Left lung (tissue), 10 donors: Measurements from ENCODE around the gene RAC2. TPM values are rescaled to one million over a fixed set of nuclear protein-coding genes. Genes with fewer than 3 reads are reported as not detected.

Experiments used
- ATAC-seq: fragments of 200-7000 bp; cut with Tn5 transposase; one replicate; pipeline ENCODE4 v1.9.1; 2020; ENCODE audit warnings: moderate library complexity
- DNase-seq, 4 donors: peaks; one replicate each; pipeline ENCODE4 v3.0.0-alpha.2; 2013 to 2020
- H3K27ac ChIP-seq, 2 donors: fragments of 200-600 bp; sonication (generic) in 1 of 2; one replicate each; pipeline versions ENCODE4 v1.5.0 to v1.8.0; 2020 to 2021
- H3K27me3 ChIP-seq, 2 donors: fragments of 200-600 bp; sonication (generic) in 1 of 2; one replicate each; pipeline versions ENCODE4 v1.5.0 to v1.8.0; 2020 to 2021
- H3K36me3 ChIP-seq, 2 donors: fragments of 200-600 bp; sonication (generic) in 1 of 2; one replicate each; pipeline versions ENCODE4 v1.5.0 to v1.8.0; 2020 to 2021
- H3K4me1 ChIP-seq, 2 donors: fragments of 200-600 bp; one replicate each; pipeline ENCODE4 v1.8.0; 2021
- H3K4me3 ChIP-seq, 2 donors: fragments of 200-600 bp; sonication (generic) in 1 of 2; one replicate each; pipeline versions ENCODE4 v1.5.0 to v1.8.0; 2020 to 2021; ENCODE audit warnings: mild to moderate bottlenecking in 1 of 2
- H3K9me3 ChIP-seq, 2 donors: fragments of 200-600 bp; sonication (generic) in 1 of 2; one replicate each; pipeline versions ENCODE4 v1.5.0 to v1.8.0; 2020 to 2021
- CTCF ChIP-seq, 2 donors: fragments of 200-600 bp; sonication (generic) in 1 of 2; IDR thresholded peaks; one replicate each; pipeline versions ENCODE4 v1.5.0 to v1.8.0; 2021; ENCODE audit warnings: antibody characterized with exemption in 2 of 2
- intact Hi-C, 2 donors: fragments of 100-400 bp; cut with DNase I; formaldehyde crosslinking; loops; one replicate each; pipeline versions ENCODE4 v1.11.2 to v1.14.2; 2022
- polyA plus RNA-seq, 6 donors: library from polyadenylated mRNA; unstranded; fragments of 120-200 nt; gene quantifications; one replicate each; pipeline ENCODE4 v1.2.1, GENCODE V29; 2013; ENCODE audit not compliant: insufficient read length in 6 of 6
- total RNA-seq, 2 donors: library from RNA; stranded (reverse); fragmentation: NEBNext Ultra II Directional; extraction: Animal tissue kit (Norgen Biotek cat#: 25700); gene quantifications; one replicate each; pipeline ENCODE4 v1.2.1, GENCODE V29; 2021
- donor health status: DM: no; HTN: yes; CAD: no.
- donor health status: DM: no; HTN: no; CAD: no.

Gene RAC2
- total and polyA plus RNA-seq, 8 donors, result 6.7 to 77.2 (median 10.1) TPM

GRCh38 chr22:37215890-37216289 lies 28.2 kb downstream of the RAC2 start:
- intact Hi-C loops, result no loop called here
- Histone ChIP-seq H3K27ac (no peak overlapping the region), H3K9me3 (no peaks in the 10 kb centered on the region), H3K36me3 (no peaks in the 10 kb centered on the region), H3K4me1 (peaks cover 0 to 19% of the 10 kb centered on the region in 2 donors), H3K27me3 (peaks cover 0 to 23% of the 10 kb centered on the region in 2 donors), H3K4me3 (no peak overlapping the region)
- ATAC-seq, result no peak
- DNase-seq, result no peak
- no peak for TF ChIP-seq CTCF (IDR thresholded peaks at IDR 0.05)

GRCh38 chr22:37214731-37215030 lies 29.4 kb downstream of the RAC2 start:
- Histone ChIP-seq H3K27ac (no peak overlapping the region), H3K4me1 (peaks cover 0 to 7% of the 10 kb centered on the region in 2 donors), H3K27me3 (peaks cover 0 to 25% of the 10 kb centered on the region in 2 donors), H3K4me3 (no peak overlapping the region), H3K9me3 (no peaks in the 10 kb centered on the region), H3K36me3 (no peaks in the 10 kb centered on the region)
- peak in 1 of 4 donors; percentile 63 for DNase-seq
- ATAC-seq, result no peak
- no peak for TF ChIP-seq CTCF (IDR thresholded peaks at IDR 0.05)
- intact Hi-C loops, result no loop called here

- no peaks in the 10 kb centered on the region for H3K9me3 ChIP-seq
- intact Hi-C loops, result no loop called here
- TF ChIP-seq CTCF (IDR thresholded peaks at IDR 0.05), result no peak
- peaks cover 0 to 26% of the 10 kb centered on the region in 2 donors for H3K27me3 ChIP-seq
- no peak overlapping the region for H3K4me3 ChIP-seq
- ATAC-seq (no peak), DNase-seq (peak in 1 of 4 donors; percentile 23)
- no peak overlapping the region for H3K27ac ChIP-seq
- peaks cover 0 to 5% of the 10 kb centered on the region in 2 donors for H3K4me1 ChIP-seq
- no peaks in the 10 kb centered on the region for H3K36me3 ChIP-seq
Measured at GRCh38 chr22:37213941-37214730, 29.9 kb downstream of the RAC2 start.

GRCh38 chr22:37213218-37213855 lies 30.7 kb downstream of the RAC2 start:
- DNase-seq (no peak), ATAC-seq (no peak)
- peaks cover 0 to 18% of the 10 kb centered on the region in 2 donors for H3K27me3 ChIP-seq
- H3K36me3 ChIP-seq, result no peaks in the 10 kb centered on the region
- no peak for TF ChIP-seq CTCF (IDR thresholded peaks at IDR 0.05)
- no peak overlapping the region for H3K4me3 ChIP-seq
- H3K9me3 ChIP-seq, result no peaks in the 10 kb centered on the region
- intact Hi-C loops, result no loop called here
- H3K4me1 ChIP-seq, result no peaks in the 10 kb centered on the region
- H3K27ac ChIP-seq, result no peak overlapping the region

- intact Hi-C loops, result no loop called here
- no peaks in the 10 kb centered on the region for H3K36me3 ChIP-seq
- no peaks in the 10 kb centered on the region for H3K4me1 ChIP-seq
- DNase-seq, result no peak
- peaks cover 0 to 16% of the 10 kb centered on the region in 2 donors for H3K27me3 ChIP-seq
- no peak within 1 kb of the TSS for H3K4me3 ChIP-seq
- H3K9me3 ChIP-seq, result no peaks in the 10 kb centered on the region
- ATAC-seq, result peak; percentile 41
- no peak for TF ChIP-seq CTCF (IDR thresholded peaks at IDR 0.05)
- no peak within 1 kb of the TSS for H3K27ac ChIP-seq
Measured at GRCh38 chr22:37212174-37212906, 31.7 kb downstream of the RAC2 start, which contains the start of gene SSTR3. Gene SSTR3, minus strand, starts transcription at chr22:37212477. Its CDS starts 4,674 bp downstream, at chr22:37207803.
